Subcutaneous abdominal adipose tissue (tissue), 5 donors: ENCODE measurements around the gene CHSY1.
A peak's percentile ranks its signal among the peaks of the same experiment; 100 is the strongest.

ENCODE experiments used
- H3K27ac ChIP-seq: one replicate; pipeline ENCODE4 v1.7.0; 2013; ENCODE audit warnings: low read depth, mild to moderate bottlenecking, inconsistent platforms, low read length, moderate library complexity
- H3K27me3 ChIP-seq, 5 donors: one replicate each; pipeline ENCODE4 v1.7.0; 2013; ENCODE audit warnings: low read length in 5 of 5, inconsistent platforms in 1 of 5; ENCODE audit not compliant: control insufficient read depth in 5 of 5, insufficient read depth in 4 of 5
- H3K36me3 ChIP-seq, 5 donors: one replicate each; pipeline ENCODE4 v1.7.0; 2013; ENCODE audit warnings: low read length in 5 of 5; ENCODE audit not compliant: control insufficient read depth in 5 of 5, insufficient read depth in 5 of 5
- H3K4me1 ChIP-seq, 5 donors: one replicate each; pipeline ENCODE4 v1.7.0; 2013; ENCODE audit warnings: low read length in 5 of 5, mild to moderate bottlenecking in 3 of 5, moderate library complexity in 1 of 5; ENCODE audit not compliant: control insufficient read depth in 5 of 5, insufficient read depth in 5 of 5
- H3K4me3 ChIP-seq, 5 donors: one replicate each; pipeline ENCODE4 v1.7.0; 2013; ENCODE audit warnings: low read length in 5 of 5, low read depth in 1 of 5
- H3K9ac ChIP-seq, 5 donors: one replicate each; pipeline ENCODE4 v1.7.0; 2013; ENCODE audit warnings: low read length in 5 of 5, mild to moderate bottlenecking in 4 of 5, moderate library complexity in 3 of 5
- H3K9me3 ChIP-seq, 5 donors: one replicate each; pipeline ENCODE4 v1.7.0; 2013; ENCODE audit warnings: low read length in 5 of 5; ENCODE audit not compliant: control insufficient read depth in 5 of 5
- donor health status: healthy.
- donor health status: healthy.
- donor health status: healthy.
- donor health status: healthy.
- donor health status: healthy.

CHSY1 gene

DNA sequence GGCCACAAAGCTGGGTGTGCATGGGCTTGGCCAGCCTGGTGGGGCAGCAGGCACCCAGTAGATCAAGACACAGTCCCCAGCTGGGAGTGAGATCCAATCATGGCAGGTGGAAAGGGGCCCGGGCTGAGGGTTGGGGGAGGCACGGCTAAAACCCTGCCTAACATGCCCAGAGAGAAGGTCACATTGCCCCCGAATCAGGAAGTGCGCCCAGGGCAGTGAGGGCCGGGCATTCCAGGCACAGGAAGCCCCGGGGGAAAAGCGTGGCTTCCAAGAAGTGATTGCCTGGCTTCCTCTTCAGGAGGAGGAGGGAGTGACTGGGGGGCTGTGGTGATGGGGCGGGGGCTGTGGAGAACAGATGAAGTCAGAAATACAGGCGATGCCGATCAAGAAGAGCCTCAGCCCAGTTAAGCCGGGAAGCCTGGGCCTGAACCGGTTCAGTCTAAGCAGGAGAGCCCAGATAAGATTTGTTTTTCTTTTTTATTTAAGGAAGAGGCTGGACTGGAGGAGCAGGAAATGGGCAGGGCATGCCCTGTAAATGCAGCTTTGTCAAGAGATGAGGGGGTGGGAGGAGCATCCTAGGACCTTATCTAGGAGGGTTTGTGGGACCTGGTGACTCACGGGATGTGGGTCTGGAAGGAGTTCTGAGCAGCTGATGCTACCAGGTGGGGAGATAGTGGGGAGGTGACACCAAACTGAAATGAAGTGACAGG is 83.9 kb downstream of the CHSY1 start:
- Histone ChIP-seq H3K27me3 (no peaks in the 10 kb centered on the region), H3K4me1 (peaks cover 0 to 44% (median 7%) of the 10 kb centered on the region in 5 donors), H3K27ac (peak overlapping the region; percentile 86), H3K9me3 (peaks cover 0 to 23% (median 17%) of the 10 kb centered on the region in 5 donors), H3K36me3 (no peaks in the 10 kb centered on the region), H3K9ac (peak overlapping the region in 2 of 5 donors; percentile 8 to 56), H3K4me3 (peak overlapping the region in 4 of 5 donors; percentile 8 to 48 (median 42))

DNA sequence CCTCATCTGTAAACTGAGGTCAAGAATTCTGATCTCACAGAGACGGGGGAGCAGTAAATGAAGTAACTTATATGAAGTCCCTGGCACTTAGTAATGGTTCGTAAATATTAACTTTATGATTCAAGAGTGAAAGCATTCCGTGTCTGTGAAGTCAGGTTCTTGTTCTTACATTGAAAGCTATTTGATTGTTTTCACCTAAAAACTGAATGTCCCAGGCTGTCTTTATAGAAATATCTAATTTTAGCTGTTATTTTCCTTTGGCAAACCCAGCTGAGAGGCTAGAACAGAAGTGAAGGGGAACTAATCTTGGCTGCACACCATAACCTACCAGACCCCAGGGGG is 84.5 kb downstream of the CHSY1 start:
- peaks cover 0 to 23% (median 17%) of the 10 kb centered on the region in 5 donors for H3K9me3 ChIP-seq

DNA sequence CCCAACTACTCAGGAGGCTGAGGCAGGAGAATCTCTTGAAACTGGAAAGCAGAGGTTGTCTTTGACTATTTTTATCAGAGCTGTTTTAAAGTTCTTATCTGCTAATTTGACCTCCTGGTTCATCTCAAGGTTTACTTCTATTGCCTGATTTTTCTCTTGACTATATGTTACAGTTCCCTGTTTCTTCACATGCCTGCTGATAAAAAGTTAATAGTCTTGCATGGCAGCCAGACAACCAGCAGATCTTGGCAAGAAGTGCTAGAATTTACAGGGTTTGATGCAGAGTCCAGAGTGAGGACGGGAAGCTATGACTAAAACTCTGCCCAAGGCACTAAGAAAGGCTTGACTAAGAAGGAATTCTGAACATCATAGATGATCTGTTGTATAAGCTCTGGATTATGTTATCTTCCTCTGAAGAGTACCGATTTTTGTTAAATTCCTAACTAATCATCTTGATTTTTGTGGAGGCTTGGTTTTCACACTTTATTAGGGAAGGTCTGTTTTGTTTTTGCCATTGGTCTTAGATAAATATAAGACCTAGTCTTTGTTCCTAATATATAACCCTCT is 85.9 kb downstream of the CHSY1 start:
- H3K9me3 ChIP-seq, result peaks cover 0 to 23% (median 17%) of the 10 kb centered on the region in 5 donors
- H3K27ac ChIP-seq, result no peak overlapping the region
- H3K36me3 ChIP-seq, result no peaks in the 10 kb centered on the region
- H3K4me1 ChIP-seq, result peaks cover 0 to 45% (median 7%) of the 10 kb centered on the region in 5 donors
- no peaks in the 10 kb centered on the region for H3K27me3 ChIP-seq
- H3K9ac ChIP-seq, result no peak overlapping the region
- H3K4me3 ChIP-seq, result no peak overlapping the region

More for the DNA sequence above, 84.5 kb downstream of the CHSY1 start:
- no peaks in the 10 kb centered on the region for H3K27me3 ChIP-seq
- peak overlapping the region in 2 of 5 donors; percentile 8 to 53 for H3K9ac ChIP-seq
- H3K27ac ChIP-seq, result peak overlapping the region; percentile 86
- peak overlapping the region in 3 of 5 donors; percentile 1 to 48 (median 46) for H3K4me3 ChIP-seq
- H3K36me3 ChIP-seq, result no peaks in the 10 kb centered on the region
- H3K4me1 ChIP-seq, result peaks cover 0 to 48% (median 7%) of the 10 kb centered on the region in 5 donors

DNA sequence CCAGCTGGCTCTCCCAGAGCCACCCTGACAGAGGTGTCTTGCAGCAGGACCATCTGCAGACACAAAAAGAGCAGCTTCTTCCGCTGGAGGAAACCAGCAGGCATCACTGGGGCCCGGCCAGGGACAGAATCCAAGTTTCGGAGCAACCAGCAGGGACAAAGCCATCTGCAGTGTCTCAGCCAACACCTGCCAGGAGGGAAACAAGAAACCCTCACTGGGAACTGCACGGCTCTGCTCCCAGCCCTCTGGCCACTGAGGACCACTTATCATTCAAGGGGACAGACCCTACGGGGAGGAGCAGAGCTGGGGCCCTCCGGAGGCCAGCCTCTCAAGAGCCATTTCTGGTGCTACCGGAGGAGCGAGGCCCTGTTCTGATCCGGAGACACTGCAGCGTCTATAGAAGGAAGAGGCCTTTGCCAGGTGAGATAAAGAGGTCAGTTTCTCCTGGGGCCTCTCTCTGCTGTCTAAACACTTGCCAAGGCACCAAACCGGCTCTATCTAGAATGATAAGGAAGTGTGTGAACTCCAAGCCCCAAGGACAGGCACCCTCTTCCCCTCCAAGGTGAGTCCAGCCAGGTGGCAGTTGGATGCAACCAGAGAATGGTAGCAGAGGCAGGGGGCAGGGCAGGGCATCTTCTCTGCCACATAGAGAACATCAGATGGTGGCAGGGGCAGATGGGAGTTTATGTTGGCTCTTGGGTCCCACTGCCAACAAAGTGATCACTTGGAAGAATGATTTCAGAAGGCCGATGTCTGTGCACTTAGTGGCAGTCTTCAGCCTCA is 89.0 kb downstream of the CHSY1 start:
- no peak overlapping the region for H3K4me3 ChIP-seq
- no peaks in the 10 kb centered on the region for H3K27me3 ChIP-seq
- no peak overlapping the region for H3K9ac ChIP-seq
- peaks cover 0 to 23% (median 17%) of the 10 kb centered on the region in 5 donors for H3K9me3 ChIP-seq
- no peak overlapping the region for H3K27ac ChIP-seq
- peaks cover 0 to 24% (median 0%) of the 10 kb centered on the region in 5 donors for H3K4me1 ChIP-seq
- H3K36me3 ChIP-seq, result no peaks in the 10 kb centered on the region

DNA sequence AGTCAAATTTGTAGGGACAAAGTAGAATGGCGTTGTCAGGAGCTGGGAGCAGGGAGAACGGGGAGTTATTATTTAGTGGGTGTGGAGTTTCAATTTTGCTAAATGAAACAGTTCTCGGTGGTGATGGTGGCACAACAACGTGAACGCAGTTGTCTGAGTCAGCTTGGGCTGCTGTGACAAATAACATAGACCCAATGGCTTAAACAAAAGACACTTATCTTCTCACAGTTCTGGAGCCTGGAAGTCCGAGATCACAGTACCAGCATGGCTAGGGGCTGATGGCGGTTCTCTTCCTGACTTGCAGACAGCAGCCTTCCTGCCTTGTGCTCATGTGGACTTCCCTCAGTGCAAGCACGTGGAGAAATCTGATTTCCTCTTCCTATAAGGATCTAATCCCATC is 90.2 kb downstream of the CHSY1 start:
- no peaks in the 10 kb centered on the region for H3K27me3 ChIP-seq
- no peak overlapping the region for H3K4me3 ChIP-seq
- H3K9ac ChIP-seq, result no peak overlapping the region

DNA sequence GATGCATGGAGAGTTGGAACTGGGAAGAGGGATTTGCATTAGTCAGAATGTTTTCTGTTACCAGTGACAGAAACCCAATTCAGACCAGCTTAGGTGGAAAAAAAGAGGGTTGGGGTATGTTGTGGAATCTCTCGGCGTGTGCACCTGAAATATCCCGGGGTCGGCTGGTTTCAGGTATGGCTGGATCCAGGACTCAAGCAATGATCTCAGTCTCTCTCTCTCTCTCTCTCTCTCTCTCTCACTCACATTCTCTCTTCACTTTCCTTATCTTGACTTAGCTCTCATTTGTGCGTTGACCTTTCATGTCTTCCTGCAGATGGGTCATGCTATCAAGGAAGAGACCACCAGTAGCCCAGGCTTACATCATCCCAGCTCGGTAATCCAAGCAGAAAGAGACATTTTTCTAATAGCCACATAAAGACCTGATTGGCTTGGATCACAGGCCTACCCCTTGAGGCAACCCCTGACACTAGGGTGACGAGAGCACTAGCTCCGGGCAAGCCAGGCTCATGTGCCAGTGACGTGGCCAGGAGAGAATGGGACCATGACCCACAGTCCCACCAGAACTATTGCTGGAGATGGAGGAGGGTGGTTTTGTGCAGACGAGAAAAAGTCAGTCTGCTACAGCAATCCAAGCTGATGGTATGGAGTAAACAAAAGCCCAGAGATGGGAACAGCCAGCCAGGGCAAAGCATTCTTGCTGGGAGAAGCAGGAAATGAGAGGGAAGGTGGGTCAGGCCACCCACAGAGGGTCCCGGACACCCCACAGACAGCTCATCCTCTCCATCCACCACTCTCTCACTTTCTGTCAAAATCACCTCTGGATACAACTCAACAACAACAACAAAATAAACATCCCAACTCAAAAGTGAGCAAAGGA is 91.7 kb downstream of the CHSY1 start:
- Histone ChIP-seq H3K36me3 (no peaks in the 10 kb centered on the region), H3K9me3 (peaks cover 0 to 10% (median 3%) of the 10 kb centered on the region in 5 donors), H3K27me3 (no peaks in the 10 kb centered on the region), H3K4me3 (no peak overlapping the region), H3K27ac (no peak overlapping the region), H3K9ac (no peak overlapping the region), H3K4me1 (peaks cover 0 to 12% (median 0%) of the 10 kb centered on the region in 5 donors)

More for the DNA sequence above, 90.2 kb downstream of the CHSY1 start:
- peaks cover 0 to 23% (median 16%) of the 10 kb centered on the region in 5 donors for H3K9me3 ChIP-seq
- no peaks in the 10 kb centered on the region for H3K36me3 ChIP-seq
- no peak overlapping the region for H3K27ac ChIP-seq
- H3K4me1 ChIP-seq, result peaks cover 0 to 14% (median 0%) of the 10 kb centered on the region in 5 donors

DNA sequence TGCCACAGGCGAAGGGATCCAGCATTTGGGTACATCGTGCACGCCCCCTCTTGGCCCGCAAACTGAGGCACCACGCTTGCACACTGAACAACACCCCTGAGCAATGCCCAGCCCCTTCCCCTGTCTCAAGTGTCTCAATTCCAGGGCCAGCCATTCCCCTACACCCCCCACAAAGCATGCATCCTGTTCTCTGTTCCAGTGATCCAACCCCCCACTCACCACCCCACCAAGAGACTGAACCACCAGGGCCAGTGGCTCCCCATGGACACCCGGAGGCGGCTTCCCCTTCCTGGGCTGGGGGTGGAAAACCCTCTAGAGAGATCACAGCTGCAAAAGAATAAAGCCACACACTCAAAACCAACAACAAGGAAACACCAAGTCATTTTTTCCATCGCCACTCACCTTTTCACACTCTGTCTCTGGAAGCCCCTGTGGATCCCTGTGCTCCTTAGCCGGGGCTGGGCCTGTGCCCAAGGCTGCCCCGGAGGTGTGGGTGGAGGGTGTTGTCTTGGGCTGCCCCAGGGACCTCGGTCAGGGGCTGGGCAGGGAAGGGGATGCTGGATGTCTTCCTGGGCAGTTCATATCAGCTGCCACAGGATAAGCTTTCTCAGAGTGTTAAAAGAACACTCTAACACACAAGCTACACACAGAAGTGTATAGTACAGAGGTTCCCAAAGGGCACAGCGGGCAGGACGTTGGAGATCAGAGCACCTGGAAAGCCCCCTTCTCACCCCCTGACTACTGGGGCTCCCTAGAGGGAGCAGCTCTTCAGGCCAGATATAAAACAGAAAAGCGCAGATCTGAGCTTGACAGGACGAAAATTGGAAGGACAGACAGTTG is 92.5 kb downstream of the CHSY1 start:
- H3K36me3 ChIP-seq, result no peaks in the 10 kb centered on the region
- no peak overlapping the region for H3K27ac ChIP-seq
- H3K4me3 ChIP-seq, result no peak overlapping the region
- H3K9ac ChIP-seq, result no peak overlapping the region
- H3K27me3 ChIP-seq, result no peaks in the 10 kb centered on the region
- H3K4me1 ChIP-seq, result peaks cover 0 to 12% (median 0%) of the 10 kb centered on the region in 5 donors
- peaks cover 0 to 6% (median under 1%) of the 10 kb centered on the region in 5 donors for H3K9me3 ChIP-seq

DNA sequence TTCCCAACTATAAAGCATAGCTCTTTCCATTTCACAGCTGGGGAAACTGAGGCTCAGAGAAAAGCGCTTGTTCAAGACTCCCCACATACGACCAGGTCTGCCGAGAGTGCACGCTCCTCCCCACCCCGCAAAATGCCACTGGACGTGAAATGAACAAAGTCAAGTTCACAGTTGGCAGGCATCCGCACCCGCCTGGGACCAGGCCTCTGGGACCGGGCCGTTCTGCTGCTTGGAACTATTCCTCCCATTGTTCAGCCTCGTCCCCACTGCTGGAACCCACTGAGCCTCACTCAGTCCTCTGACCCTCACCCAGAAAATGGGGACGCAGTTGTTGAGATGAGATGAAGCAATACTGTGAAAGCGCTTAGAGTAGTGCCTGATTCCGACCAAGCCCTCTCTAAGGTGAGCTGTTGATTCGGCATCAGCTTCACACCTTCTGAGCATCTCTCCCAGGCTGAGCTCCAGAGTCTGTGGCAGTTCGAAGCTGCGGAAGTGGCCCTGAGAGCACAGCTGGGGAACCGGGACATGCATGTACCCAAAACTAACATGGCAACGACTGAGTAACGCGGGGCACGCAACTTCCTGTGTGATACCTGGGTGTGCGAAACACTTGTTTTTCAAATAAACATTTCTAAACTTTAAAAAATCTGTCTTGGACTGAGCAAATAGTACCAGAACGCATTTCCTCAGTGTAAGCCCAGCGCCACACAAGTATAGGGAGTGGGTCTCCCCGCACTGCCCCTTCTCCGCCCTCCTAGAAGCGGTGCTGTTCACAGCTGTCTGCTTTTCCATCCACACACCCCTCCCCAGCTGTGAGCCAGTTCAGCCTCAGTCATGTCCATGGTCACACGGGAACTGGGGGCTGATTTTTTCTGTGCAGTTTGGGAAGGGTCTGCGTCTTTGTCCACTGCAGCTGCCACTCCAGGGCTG is 93.4 kb downstream of the CHSY1 start:
- H3K27me3 ChIP-seq, result no peaks in the 10 kb centered on the region
- H3K4me3 ChIP-seq, result no peak overlapping the region
- no peak overlapping the region for H3K9ac ChIP-seq
- H3K36me3 ChIP-seq, result no peaks in the 10 kb centered on the region
- peaks cover 0 to 12% (median 0%) of the 10 kb centered on the region in 5 donors for H3K4me1 ChIP-seq
- no peak overlapping the region for H3K27ac ChIP-seq
- H3K9me3 ChIP-seq, result no peaks in the 10 kb centered on the region
